ENCODE measurements around the gene CACNA1G.

DNA sequence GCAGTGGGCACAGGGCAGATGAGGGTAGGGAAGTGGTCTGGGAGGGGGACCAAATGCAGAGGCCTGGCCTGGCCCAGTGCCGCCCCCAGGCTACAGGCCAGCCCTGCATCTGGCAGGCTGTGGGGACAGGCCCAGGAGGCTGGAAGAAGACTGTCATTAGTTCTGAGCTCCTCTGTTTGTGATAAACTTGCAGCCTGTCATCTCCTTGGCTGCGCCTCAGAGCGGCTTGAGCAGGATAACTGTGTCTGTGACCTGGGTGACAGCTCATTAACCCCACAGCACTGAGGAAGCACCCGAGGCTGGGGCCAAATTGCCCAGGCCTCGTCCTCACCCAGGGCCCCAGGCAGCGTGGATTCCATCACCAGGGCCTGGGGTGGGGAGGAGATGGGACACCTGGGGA is 98.1 kb downstream of the CACNA1G start:
- TF ChIP-seq, protein P1, sequence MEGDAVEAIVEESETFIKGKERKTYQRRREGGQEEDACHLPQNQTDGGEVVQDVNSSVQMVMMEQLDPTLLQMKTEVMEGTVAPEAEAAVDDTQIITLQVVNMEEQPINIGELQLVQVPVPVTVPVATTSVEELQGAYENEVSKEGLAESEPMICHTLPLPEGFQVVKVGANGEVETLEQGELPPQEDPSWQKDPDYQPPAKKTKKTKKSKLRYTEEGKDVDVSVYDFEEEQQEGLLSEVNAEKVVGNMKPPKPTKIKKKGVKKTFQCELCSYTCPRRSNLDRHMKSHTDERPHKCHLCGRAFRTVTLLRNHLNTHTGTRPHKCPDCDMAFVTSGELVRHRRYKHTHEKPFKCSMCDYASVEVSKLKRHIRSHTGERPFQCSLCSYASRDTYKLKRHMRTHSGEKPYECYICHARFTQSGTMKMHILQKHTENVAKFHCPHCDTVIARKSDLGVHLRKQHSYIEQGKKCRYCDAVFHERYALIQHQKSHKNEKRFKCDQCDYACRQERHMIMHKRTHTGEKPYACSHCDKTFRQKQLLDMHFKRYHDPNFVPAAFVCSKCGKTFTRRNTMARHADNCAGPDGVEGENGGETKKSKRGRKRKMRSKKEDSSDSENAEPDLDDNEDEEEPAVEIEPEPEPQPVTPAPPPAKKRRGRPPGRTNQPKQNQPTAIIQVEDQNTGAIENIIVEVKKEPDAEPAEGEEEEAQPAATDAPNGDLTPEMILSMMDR (IDR thresholded peaks at IDR 0.05) = no peak
- TF ChIP-seq POLR2A (IDR thresholded peaks at IDR 0.05) = no peak

Data from testis (tissue), 2 donors.